ENCODE results near the gene COG1. TPM values are rescaled to one million over a fixed set of nuclear protein-coding genes. Genes with fewer than 3 reads are reported as not detected.

COG1 gene
- total and polyA plus RNA-seq, 8 donors = 11.6 to 68.9 (median 17.9) TPM

- no peaks in the 10 kb centered on the region for H3K9me3 ChIP-seq
- WGBS, 5 donors = 81 to 89% (median 86%) methylated on average over 5 of the region's 5 CpGs
- TF ChIP-seq POLR2AphosphoS5 (IDR thresholded peaks at IDR 0.05) (no peak), POLR2A (IDR thresholded peaks at IDR 0.05) (no peak)
- TF ChIP-seq, protein P1, sequence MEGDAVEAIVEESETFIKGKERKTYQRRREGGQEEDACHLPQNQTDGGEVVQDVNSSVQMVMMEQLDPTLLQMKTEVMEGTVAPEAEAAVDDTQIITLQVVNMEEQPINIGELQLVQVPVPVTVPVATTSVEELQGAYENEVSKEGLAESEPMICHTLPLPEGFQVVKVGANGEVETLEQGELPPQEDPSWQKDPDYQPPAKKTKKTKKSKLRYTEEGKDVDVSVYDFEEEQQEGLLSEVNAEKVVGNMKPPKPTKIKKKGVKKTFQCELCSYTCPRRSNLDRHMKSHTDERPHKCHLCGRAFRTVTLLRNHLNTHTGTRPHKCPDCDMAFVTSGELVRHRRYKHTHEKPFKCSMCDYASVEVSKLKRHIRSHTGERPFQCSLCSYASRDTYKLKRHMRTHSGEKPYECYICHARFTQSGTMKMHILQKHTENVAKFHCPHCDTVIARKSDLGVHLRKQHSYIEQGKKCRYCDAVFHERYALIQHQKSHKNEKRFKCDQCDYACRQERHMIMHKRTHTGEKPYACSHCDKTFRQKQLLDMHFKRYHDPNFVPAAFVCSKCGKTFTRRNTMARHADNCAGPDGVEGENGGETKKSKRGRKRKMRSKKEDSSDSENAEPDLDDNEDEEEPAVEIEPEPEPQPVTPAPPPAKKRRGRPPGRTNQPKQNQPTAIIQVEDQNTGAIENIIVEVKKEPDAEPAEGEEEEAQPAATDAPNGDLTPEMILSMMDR (IDR thresholded peaks at IDR 0.05) = no peak
- no peak overlapping the region for H3K4me3 ChIP-seq
- H3K36me3 ChIP-seq = peaks cover 56 to 61% (median 60%) of the 10 kb centered on the region in 4 donors
- peaks cover 8 to 41% (median 26%) of the 10 kb centered on the region in 4 donors for H3K4me1 ChIP-seq
- H3K27ac ChIP-seq = no peak overlapping the region
- intact Hi-C loops (cut with DNase I; ENCODE audit: low total_unique reads) = no loop called here
- H3K27me3 ChIP-seq = no peaks in the 10 kb centered on the region
- DNase-seq = no peak
These were observed 4.3 kb downstream of the COG1 start for GRCh38 chr17:73197161-73197560.

DNA sequence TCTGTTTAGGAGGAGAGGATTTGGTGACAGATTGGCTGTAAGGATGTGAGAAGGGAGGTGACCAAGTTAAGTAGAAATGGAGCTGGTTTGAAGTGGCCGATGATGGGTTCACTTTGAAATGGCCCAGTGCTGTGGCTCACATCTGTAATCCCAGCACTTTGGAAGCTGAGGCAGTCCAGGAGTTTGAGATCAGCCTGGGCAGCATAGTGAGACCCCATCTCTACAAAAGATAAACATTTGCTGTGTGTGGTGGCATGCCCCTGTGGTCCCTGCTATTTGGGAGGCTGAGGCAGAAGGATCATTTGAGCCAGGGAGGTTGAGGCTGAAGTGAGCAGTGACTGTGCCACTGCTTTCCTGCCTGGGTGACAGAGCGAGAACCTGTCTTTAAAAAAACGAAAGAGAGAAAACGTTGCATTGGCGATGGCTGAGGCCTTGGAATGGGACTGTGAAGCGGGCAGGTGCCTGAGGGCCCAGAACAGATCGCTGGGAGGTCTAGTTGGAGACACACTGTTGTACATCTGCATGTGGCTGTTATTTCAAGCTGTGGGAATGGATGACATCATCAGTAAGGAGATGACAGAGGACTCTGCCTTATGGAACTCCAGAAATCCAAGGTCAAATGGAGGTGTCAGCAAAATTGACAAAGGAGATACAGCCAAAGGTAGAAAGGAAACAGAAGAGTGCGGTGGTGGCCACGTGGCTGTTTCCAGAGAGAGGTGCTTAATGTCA, 5.5 kb downstream of the COG1 start:
- peaks cover 64 to 73% (median 72%) of the 10 kb centered on the region in 4 donors for H3K36me3 ChIP-seq
- WGBS, 5 donors = 82 to 96% (median 86%) methylated on average over 9 of the region's 9 CpGs

GRCh38 chr17:73198930-73199260, 6.0 kb downstream of the COG1 start:
- peaks cover 21 to 52% (median 36%) of the 10 kb centered on the region in 4 donors for H3K4me1 ChIP-seq
- TF ChIP-seq POLR2AphosphoS5 (IDR thresholded peaks at IDR 0.05) (no peak), POLR2A (IDR thresholded peaks at IDR 0.05) (no peak), EP300 (IDR thresholded peaks at IDR 0.05) (no peak)
- TF ChIP-seq, protein P1 (IDR thresholded peaks at IDR 0.05) = no peak
- H3K27me3 ChIP-seq = no peaks in the 10 kb centered on the region
- WGBS, 5 donors = 93 to 96% (median 95%) methylated on average over 7 of the region's 7 CpGs
- H3K27ac ChIP-seq = no peak overlapping the region
- no peaks in the 10 kb centered on the region for H3K9me3 ChIP-seq
- H3K36me3 ChIP-seq = peaks cover 64 to 79% (median 77%) of the 10 kb centered on the region in 4 donors
- no peak overlapping the region for H3K4me3 ChIP-seq
- no peak for DNase-seq
- intact Hi-C loops (cut with DNase I; ENCODE audit: low total_unique reads) = no loop called here

More for the DNA sequence above, 5.5 kb downstream of the COG1 start:
- no peaks in the 10 kb centered on the region for H3K9me3 ChIP-seq
- H3K27ac ChIP-seq = no peak overlapping the region
- H3K4me1 ChIP-seq = peaks cover 15 to 52% (median 37%) of the 10 kb centered on the region in 4 donors
- intact Hi-C loops (cut with DNase I; ENCODE audit: low total_unique reads) = no loop called here
- H3K27me3 ChIP-seq = no peaks in the 10 kb centered on the region
- TF ChIP-seq POLR2AphosphoS5 (IDR thresholded peaks at IDR 0.05) (no peak), POLR2A (IDR thresholded peaks at IDR 0.05) (no peak), EP300 (IDR thresholded peaks at IDR 0.05) (no peak)
- TF ChIP-seq, protein P1 (IDR thresholded peaks at IDR 0.05) = no peak
- no peak overlapping the region for H3K4me3 ChIP-seq
- no peak for DNase-seq

GRCh38 chr17:73199751-73200317, 7.0 kb downstream of the COG1 start:
- H3K4me3 ChIP-seq = no peak overlapping the region
- H3K27ac ChIP-seq = no peak overlapping the region
- H3K36me3 ChIP-seq = peaks cover 64 to 88% (median 86%) of the 10 kb centered on the region in 4 donors
- no peak for DNase-seq
- no peaks in the 10 kb centered on the region for H3K27me3 ChIP-seq
- H3K4me1 ChIP-seq = peaks cover 21 to 53% (median 34%) of the 10 kb centered on the region in 4 donors
- H3K9me3 ChIP-seq = no peaks in the 10 kb centered on the region
- 89 to 95% (median 90%) methylated on average over 8 of the region's 8 CpGs for WGBS, 5 donors
- intact Hi-C loops (cut with DNase I; ENCODE audit: low total_unique reads) = no loop called here
- TF ChIP-seq POLR2A (IDR thresholded peaks at IDR 0.05) (no peak), POLR2AphosphoS5 (IDR thresholded peaks at IDR 0.05) (no peak), EP300 (IDR thresholded peaks at IDR 0.05) (no peak)
- TF ChIP-seq, protein P1 (IDR thresholded peaks at IDR 0.05) = no peak
